Measurements from ENCODE around the gene TCEAL5.

DNA sequence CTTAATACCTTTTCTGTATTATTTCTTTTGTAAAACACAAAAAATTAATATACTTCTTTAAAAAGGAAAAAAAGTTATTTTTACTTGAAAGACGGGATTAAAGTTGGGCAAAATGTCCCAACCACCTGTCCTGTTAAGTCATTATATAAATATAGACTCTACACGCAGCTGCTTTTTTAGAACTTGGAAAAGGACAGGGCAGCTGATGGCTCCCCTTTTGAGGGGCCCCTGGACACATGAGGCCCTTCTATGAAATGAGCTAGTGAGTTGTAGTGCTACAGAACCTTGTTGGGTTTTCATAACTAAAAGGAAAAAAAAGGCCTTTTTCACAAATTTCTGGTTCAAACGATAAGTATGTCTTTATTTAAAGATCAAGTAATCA lies 34.8 kb upstream of the TCEAL5 start:
- TF ChIP-seq CTCF (conservative IDR thresholded peaks at IDR 0.05 in 1 of 2, IDR thresholded peaks at IDR 0.05 in 1 of 2; ENCODE audit: low read depth in 1 of 2, low read length in 2 of 2) (no peak), EZH2 (IDR thresholded peaks at IDR 0.05; ENCODE audit: low read length, missing control alignments) (no peak)

Data from fibroblast of lung (primary cell).